ENCODE results near the gene TMEM185A.
"Not testable (repeated sequence)": the region's sequence is repeated elsewhere in the genome, so short reads cannot be mapped to it uniquely, and the experiment has no call there.

Gene TMEM185A

DNA sequence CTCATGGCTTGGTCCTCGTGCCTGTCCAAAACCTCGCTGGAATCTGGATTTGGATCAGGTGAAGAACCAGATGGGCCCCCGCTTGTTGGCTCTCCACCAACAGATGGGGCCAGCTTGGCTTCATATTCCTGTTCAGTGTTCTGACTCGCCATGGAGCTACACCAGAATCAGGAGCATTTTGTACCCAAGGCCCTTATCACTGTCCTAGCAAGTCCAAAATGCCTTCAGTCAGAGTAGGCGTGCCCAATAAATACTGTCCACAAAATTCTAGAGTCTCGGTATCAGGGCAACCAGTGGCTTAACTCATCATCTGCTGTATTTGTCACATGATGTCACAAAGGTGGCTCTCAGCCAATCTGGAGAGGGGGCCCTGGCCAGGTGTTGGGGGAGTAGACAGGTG lies 81.9 kb downstream of the TMEM185A start, which contains the start of gene HSFX3:
Gene HSFX3, minus strand, starts transcription at position 224 of the 400 bp plus-strand sequence. Its CDS starts 72 bp downstream, at position 152.
- not testable (repeated sequence) for H3K27ac ChIP-seq (ENCODE audit: low read depth, low read length); H3F3A ChIP-seq (ENCODE audit: control insufficient read depth, insufficient read depth); H4K20me1 ChIP-seq (ENCODE audit: control insufficient read depth, insufficient read depth, low read depth, low read length); H3K4me1 ChIP-seq (ENCODE audit: control insufficient read depth, low read length); H3K4me2 ChIP-seq (ENCODE audit: low read length); H3K79me2 ChIP-seq (ENCODE audit: control insufficient read depth, low read length); H3K27me3 ChIP-seq (ENCODE audit: control insufficient read depth, low read length); H3K4me3 ChIP-seq (ENCODE audit: low read length); H3K9me3 ChIP-seq (ENCODE audit: control insufficient read depth, insufficient read depth, low read length); H3K9me2 ChIP-seq (replicated peaks; ENCODE audit: control insufficient read depth, low read length); H3K36me3 ChIP-seq (ENCODE audit: control insufficient read depth, low read length)

DNA sequence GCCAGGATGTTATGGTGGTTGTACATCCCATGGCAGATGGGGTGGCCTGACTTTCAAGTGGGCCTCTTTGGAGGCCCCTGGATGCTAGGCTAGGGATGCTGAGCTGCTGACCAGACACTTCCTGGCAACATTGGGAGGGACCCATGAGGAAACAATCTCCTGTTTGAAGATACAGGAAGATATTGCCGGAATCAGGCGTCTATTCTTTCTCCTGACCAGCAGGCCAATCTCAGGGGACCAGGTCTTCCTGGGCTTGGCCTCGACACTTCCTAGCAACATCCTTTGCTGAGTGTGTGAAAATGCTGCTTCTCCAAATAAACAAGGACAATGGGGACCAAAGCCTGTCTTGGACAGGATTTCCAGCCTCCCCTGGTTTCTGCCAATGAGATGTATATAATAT lies 83.8 kb downstream of the TMEM185A start:
- not testable (repeated sequence) for H3K4me3 ChIP-seq (ENCODE audit: low read length); H3K27ac ChIP-seq (ENCODE audit: low read depth, low read length); H3K79me2 ChIP-seq (ENCODE audit: control insufficient read depth, low read length); H3K9me3 ChIP-seq (ENCODE audit: control insufficient read depth, insufficient read depth, low read length); H3K36me3 ChIP-seq (ENCODE audit: control insufficient read depth, low read length); H4K20me1 ChIP-seq (ENCODE audit: control insufficient read depth, insufficient read depth, low read depth, low read length); H3K4me2 ChIP-seq (ENCODE audit: low read length); H3K27me3 ChIP-seq (ENCODE audit: control insufficient read depth, low read length); H3K9me2 ChIP-seq (replicated peaks; ENCODE audit: control insufficient read depth, low read length); H3K4me1 ChIP-seq (ENCODE audit: control insufficient read depth, low read length); H3F3A ChIP-seq (ENCODE audit: control insufficient read depth, insufficient read depth)

DNA sequence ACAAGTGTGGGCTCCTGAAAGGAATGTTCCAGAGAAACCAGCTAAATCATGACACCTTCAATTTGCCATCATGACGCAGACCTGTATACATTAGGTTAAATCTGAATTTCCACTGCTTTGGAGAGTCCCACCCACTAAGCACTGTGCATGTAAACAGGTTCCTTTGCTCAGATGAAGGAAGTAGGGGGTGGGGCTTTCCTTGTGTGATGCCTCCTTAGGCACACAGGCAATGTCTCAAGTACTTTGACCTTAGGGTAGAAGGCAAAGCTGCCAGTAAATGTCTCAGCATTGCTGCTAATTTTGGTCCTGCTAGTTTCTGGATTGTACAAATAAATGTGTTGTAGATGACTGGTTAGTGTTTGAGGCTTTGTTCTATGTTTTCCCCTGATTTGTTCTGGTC lies 84.6 kb downstream of the TMEM185A start:
- not testable (repeated sequence) for H3K4me3 ChIP-seq (ENCODE audit: low read length); H3K79me2 ChIP-seq (ENCODE audit: control insufficient read depth, low read length); H3K4me1 ChIP-seq (ENCODE audit: control insufficient read depth, low read length); H3K27me3 ChIP-seq (ENCODE audit: control insufficient read depth, low read length); H4K20me1 ChIP-seq (ENCODE audit: control insufficient read depth, insufficient read depth, low read depth, low read length); H3K4me2 ChIP-seq (ENCODE audit: low read length); H3K9me3 ChIP-seq (ENCODE audit: control insufficient read depth, insufficient read depth, low read length); H3K9me2 ChIP-seq (replicated peaks; ENCODE audit: control insufficient read depth, low read length); H3K27ac ChIP-seq (ENCODE audit: low read depth, low read length); H3K36me3 ChIP-seq (ENCODE audit: control insufficient read depth, low read length); H3F3A ChIP-seq (ENCODE audit: control insufficient read depth, insufficient read depth)

All from DOHH2 (cell line).